ENCODE measurements around the gene ORM1.

Gene ORM1

GRCh38 chr9:114344188-114344566 is 21.3 kb downstream of the ORM1 start:
- TF ChIP-seq, protein P1, sequence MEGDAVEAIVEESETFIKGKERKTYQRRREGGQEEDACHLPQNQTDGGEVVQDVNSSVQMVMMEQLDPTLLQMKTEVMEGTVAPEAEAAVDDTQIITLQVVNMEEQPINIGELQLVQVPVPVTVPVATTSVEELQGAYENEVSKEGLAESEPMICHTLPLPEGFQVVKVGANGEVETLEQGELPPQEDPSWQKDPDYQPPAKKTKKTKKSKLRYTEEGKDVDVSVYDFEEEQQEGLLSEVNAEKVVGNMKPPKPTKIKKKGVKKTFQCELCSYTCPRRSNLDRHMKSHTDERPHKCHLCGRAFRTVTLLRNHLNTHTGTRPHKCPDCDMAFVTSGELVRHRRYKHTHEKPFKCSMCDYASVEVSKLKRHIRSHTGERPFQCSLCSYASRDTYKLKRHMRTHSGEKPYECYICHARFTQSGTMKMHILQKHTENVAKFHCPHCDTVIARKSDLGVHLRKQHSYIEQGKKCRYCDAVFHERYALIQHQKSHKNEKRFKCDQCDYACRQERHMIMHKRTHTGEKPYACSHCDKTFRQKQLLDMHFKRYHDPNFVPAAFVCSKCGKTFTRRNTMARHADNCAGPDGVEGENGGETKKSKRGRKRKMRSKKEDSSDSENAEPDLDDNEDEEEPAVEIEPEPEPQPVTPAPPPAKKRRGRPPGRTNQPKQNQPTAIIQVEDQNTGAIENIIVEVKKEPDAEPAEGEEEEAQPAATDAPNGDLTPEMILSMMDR (IDR thresholded peaks at IDR 0.05; ENCODE audit: borderline replicate concordance, insufficient read depth, low read depth, low read length) = no peak
- no peak overlapping the region for H3K4me3 ChIP-seq (ENCODE audit: low read depth, low read length)

- H3K4me3 ChIP-seq (ENCODE audit: low read depth, low read length) = no peak overlapping the region
- TF ChIP-seq, protein P1 (IDR thresholded peaks at IDR 0.05; ENCODE audit: borderline replicate concordance, insufficient read depth, low read depth, low read length) = no peak
Measured at GRCh38 chr9:114344692-114345091, 21.8 kb downstream of the ORM1 start.

GRCh38 chr9:114345493-114346065 is 22.7 kb downstream of the ORM1 start:
- H3K4me3 ChIP-seq (ENCODE audit: low read depth, low read length) = no peak overlapping the region
- TF ChIP-seq, protein P1 (IDR thresholded peaks at IDR 0.05; ENCODE audit: borderline replicate concordance, insufficient read depth, low read depth, low read length) = no peak

GRCh38 chr9:114346146-114346545 is 23.2 kb downstream of the ORM1 start:
- no peak overlapping the region for H3K4me3 ChIP-seq (ENCODE audit: low read depth, low read length)
- TF ChIP-seq, protein P1 (IDR thresholded peaks at IDR 0.05; ENCODE audit: borderline replicate concordance, insufficient read depth, low read depth, low read length) = no peak

DNA sequence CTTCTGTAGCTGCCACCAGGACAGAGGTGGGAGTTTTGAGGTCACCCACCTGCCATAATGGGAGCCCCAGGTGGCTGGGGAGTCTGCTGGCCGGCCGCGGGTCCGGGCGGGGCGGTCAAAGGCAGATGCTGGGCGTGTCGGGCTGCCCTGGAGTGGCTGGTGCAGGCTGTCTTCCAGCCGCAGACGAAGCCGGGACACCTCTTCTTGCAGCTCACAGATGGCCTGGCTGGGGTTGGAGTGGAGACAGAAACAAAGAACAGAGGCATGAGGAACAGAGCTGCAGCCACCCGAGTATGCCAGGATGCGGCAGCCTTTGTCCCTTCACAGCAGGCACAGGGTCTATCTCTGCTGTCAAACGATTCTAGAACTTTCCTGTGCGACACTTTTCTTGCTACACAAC is 24.8 kb downstream of the ORM1 start:
- TF ChIP-seq, protein P1 (IDR thresholded peaks at IDR 0.05; ENCODE audit: borderline replicate concordance, insufficient read depth, low read depth, low read length) = no peak
- H3K4me3 ChIP-seq (ENCODE audit: low read depth, low read length) = no peak overlapping the region

DNA sequence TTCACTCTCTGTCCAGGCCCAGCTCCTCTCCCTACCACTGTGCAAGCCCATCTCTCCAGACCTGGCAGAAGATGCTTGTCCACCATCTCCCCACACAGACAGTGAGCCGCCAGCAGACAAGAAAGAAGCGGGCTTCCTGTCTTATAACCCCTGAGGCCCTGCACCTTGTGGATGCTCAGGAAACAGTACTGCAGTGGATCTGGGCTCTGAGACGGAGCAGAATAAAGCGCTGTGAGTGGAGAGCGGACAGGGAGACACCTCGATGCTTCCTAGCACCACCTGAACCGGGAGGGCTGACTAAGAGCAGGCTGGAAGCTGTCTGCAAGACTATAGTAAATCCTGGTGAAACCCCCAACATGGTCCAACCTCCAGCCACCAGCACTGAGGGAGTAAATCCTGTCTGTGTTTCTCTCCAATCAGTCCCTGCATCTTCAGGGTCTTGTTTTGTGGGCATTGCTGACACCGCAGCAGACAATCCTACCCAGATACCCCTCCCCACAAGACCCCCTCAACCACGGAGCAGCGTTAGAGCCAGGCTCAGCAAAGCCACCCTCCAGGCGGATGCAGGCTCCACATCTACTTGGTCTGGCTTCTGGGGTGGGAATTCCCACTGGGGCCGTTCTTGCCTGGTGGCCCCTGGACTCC is 25.5 kb downstream of the ORM1 start:
- H3K4me3 ChIP-seq (ENCODE audit: low read depth, low read length) = no peak overlapping the region
- TF ChIP-seq, protein P1 (IDR thresholded peaks at IDR 0.05; ENCODE audit: borderline replicate concordance, insufficient read depth, low read depth, low read length) = no peak

DNA sequence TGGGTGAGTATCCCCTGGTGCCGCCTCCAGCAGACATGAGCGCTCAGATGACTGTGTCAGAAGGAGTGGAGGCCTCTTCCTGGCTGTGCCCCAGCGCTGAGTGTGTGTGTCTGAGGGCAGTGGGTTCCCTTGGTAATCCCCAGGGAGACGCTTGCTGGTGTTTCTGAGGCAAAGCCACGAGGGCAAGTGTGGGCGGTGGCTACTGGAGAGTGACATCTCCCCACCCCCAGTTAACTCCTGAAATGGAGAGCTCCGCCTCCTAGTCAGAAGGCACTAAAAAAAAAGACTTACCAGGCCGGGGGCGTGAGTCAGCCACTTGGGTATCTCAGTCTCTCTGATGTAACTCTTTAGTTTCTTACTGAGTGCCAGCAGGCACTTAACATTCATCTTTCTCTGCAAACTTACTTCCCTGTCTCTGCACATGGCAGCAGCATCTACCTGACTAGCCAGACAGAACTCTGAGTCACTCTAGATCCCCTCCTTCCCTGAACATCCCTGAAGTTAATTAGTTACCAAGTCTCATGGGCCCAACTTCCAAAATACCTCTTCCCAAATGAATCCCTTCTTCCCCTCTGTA is 26.1 kb downstream of the ORM1 start:
- H3K4me3 ChIP-seq (ENCODE audit: low read depth, low read length) = no peak overlapping the region
- TF ChIP-seq, protein P1 (IDR thresholded peaks at IDR 0.05; ENCODE audit: borderline replicate concordance, insufficient read depth, low read depth, low read length) = no peak

Measured in GM12875 (cell line).